ENCODE measurements around the gene TLCD3B.

GRCh38 chr16:29999605-30000004 lies 31.5 kb downstream of the TLCD3B start:
- TF ChIP-seq POLR2A (IDR thresholded peaks at IDR 0.05; ENCODE audit: low read length) (no peak), GATA1 (IDR thresholded peaks at IDR 0.05; ENCODE audit: low read depth, low read length) (no peak)

All from erythroblast (primary cell).